Measurements from ENCODE around the gene SQSTM1. TPM values are rescaled to one million over a fixed set of nuclear protein-coding genes. Genes with fewer than 3 reads are reported as not detected.

SQSTM1 gene
- total and polyA plus RNA-seq, 4 donors = 298 to 568 (median 372) TPM

DNA sequence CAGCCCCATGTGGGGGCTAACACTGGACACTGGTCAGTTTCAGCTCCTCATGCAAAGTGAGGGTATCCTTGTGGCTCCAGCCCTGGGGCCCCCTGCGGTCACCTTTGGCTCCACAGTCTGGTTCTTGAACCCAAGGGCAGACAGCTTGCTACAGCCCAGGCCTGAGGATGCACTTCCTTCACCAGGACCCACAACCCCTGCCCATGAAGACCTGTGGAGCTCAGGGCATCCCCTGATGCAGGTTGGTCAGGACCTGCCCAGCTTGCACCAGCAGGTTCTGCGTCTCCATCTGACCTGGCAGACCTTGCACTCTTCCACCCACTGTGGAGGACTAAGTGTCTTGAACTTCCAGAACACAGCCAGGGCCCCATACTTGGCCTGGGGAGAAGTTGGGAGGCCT, 41.6 kb downstream of the SQSTM1 start:
- DNase-seq (no peak), ATAC-seq (ENCODE audit: insufficient read depth, low FRiP score) (no peak)
- Histone ChIP-seq H3K9me3 (ENCODE audit: control insufficient read depth in 4 of 4, insufficient read depth in 3 of 4, low read length in 3 of 4) (peaks cover 0 to 2% (median 0%) of the 10 kb centered on the region in 4 donors), H3K9ac (ENCODE audit: insufficient read depth in 1 of 2, low read length in 2 of 2) (no peak overlapping the region), H3K4me3 (no peak overlapping the region), H3K4me1 (ENCODE audit: control insufficient read depth in 5 of 5, insufficient read depth in 5 of 5, low read length in 5 of 5) (no peaks in the 10 kb centered on the region), H3K27ac (ENCODE audit: low read depth in 1 of 2, low read length in 1 of 2) (no peak overlapping the region), H3K27me3 (ENCODE audit: control insufficient read depth in 3 of 3, insufficient read depth in 3 of 3, low read length in 2 of 3) (no peaks in the 10 kb centered on the region), H3K36me3 (ENCODE audit: control insufficient read depth in 4 of 4, insufficient read depth in 4 of 4, low read length in 4 of 4) (peaks cover 9 to 45% (median 29%) of the 10 kb centered on the region in 4 donors)
- 92 to 95% methylated on average over 2 of the region's 2 CpGs for WGBS, 2 donors
- TF ChIP-seq, protein P1, sequence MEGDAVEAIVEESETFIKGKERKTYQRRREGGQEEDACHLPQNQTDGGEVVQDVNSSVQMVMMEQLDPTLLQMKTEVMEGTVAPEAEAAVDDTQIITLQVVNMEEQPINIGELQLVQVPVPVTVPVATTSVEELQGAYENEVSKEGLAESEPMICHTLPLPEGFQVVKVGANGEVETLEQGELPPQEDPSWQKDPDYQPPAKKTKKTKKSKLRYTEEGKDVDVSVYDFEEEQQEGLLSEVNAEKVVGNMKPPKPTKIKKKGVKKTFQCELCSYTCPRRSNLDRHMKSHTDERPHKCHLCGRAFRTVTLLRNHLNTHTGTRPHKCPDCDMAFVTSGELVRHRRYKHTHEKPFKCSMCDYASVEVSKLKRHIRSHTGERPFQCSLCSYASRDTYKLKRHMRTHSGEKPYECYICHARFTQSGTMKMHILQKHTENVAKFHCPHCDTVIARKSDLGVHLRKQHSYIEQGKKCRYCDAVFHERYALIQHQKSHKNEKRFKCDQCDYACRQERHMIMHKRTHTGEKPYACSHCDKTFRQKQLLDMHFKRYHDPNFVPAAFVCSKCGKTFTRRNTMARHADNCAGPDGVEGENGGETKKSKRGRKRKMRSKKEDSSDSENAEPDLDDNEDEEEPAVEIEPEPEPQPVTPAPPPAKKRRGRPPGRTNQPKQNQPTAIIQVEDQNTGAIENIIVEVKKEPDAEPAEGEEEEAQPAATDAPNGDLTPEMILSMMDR (IDR thresholded peaks at IDR 0.05; ENCODE audit: control extremely low read depth, extremely low read depth) = no peak

DNA sequence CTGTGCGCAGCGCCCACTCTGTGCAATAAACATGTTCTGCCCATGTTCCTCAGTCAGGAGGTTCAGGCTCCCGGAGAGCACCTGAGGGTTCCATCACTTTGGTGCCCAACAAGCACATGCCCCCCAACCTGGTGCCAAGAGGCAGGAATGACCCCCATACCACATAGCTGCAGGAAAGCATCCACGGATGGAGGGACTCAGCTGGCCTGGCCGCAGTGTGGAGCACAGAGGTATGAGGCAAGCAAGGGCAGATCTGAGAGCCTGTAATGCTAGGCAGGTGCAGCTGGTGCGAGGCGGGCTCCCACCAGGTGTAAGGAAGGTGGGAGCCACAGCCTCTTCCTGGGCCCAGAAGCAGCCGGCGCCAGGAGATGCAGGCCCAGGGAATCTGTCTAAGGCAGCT, 42.2 kb downstream of the SQSTM1 start:
- Histone ChIP-seq H3K27me3 (ENCODE audit: control insufficient read depth in 3 of 3, insufficient read depth in 3 of 3, low read length in 2 of 3) (no peaks in the 10 kb centered on the region), H3K9ac (ENCODE audit: insufficient read depth in 1 of 2, low read length in 2 of 2) (no peak overlapping the region), H3K4me3 (no peak overlapping the region), H3K27ac (ENCODE audit: low read depth in 1 of 2, low read length in 1 of 2) (no peak overlapping the region), H3K9me3 (ENCODE audit: control insufficient read depth in 4 of 4, insufficient read depth in 3 of 4, low read length in 3 of 4) (peaks cover 0 to 2% (median 0%) of the 10 kb centered on the region in 4 donors), H3K4me1 (ENCODE audit: control insufficient read depth in 5 of 5, insufficient read depth in 5 of 5, low read length in 5 of 5) (no peaks in the 10 kb centered on the region), H3K36me3 (ENCODE audit: control insufficient read depth in 4 of 4, insufficient read depth in 4 of 4, low read length in 4 of 4) (peaks cover 9 to 49% (median 29%) of the 10 kb centered on the region in 4 donors)
- ATAC-seq (ENCODE audit: insufficient read depth, low FRiP score) = no peak
- WGBS, 2 donors = 97 to 100% methylated on average over 9 of the region's 9 CpGs
- DNase-seq = no peak
- TF ChIP-seq, protein P1 (IDR thresholded peaks at IDR 0.05; ENCODE audit: control extremely low read depth, extremely low read depth) = no peak

DNA sequence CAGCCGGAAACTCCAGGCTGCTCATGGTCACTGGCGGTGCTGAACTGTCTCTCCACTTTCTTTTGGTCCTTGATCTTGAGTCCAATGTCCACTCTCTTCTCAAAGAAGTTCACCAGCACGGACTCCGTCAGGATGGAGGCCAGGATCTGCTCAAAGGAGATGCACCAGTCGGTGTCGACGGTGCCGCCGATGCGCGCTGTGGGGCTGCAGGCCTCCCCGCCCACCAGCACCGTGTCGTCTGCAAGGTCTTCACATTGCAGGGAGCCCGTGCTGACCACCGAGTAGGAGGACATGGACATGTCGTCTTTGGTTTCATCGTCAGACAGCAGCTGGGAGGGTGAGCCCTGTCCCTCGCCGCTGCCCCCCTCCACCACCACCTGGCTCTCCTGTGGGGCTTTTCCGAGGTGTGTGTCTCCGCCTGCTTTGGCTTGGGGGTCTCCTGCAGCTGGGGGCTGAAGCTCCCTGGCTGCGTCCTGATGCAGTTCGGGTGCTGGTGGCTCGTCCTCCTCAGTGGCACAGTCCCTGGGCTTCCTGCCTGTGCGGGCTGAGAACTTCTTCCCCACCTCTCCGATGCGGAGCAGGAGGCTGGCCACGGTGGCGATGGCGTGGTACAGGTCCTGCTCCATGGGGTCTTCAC, 42.9 kb downstream of the SQSTM1 start:
- TF ChIP-seq, protein P1 (IDR thresholded peaks at IDR 0.05; ENCODE audit: control extremely low read depth, extremely low read depth) = no peak
- Histone ChIP-seq H3K27ac (ENCODE audit: low read depth in 1 of 2, low read length in 1 of 2) (no peak overlapping the region), H3K27me3 (ENCODE audit: control insufficient read depth in 3 of 3, insufficient read depth in 3 of 3, low read length in 2 of 3) (no peaks in the 10 kb centered on the region), H3K4me3 (no peak overlapping the region), H3K36me3 (ENCODE audit: control insufficient read depth in 4 of 4, insufficient read depth in 4 of 4, low read length in 4 of 4) (peaks cover 9 to 51% (median 31%) of the 10 kb centered on the region in 4 donors), H3K9ac (ENCODE audit: insufficient read depth in 1 of 2, low read length in 2 of 2) (no peak overlapping the region), H3K4me1 (ENCODE audit: control insufficient read depth in 5 of 5, insufficient read depth in 5 of 5, low read length in 5 of 5) (no peaks in the 10 kb centered on the region), H3K9me3 (ENCODE audit: control insufficient read depth in 4 of 4, insufficient read depth in 3 of 4, low read length in 3 of 4) (peaks cover 0 to 2% (median 0%) of the 10 kb centered on the region in 4 donors)
- ATAC-seq (ENCODE audit: insufficient read depth, low FRiP score) (no peak), DNase-seq (no peak)
- WGBS, 2 donors = 96 to 98% methylated on average over 28 to 31 of the region's 31 CpGs
